ENCODE results near the gene ME3.

DNA sequence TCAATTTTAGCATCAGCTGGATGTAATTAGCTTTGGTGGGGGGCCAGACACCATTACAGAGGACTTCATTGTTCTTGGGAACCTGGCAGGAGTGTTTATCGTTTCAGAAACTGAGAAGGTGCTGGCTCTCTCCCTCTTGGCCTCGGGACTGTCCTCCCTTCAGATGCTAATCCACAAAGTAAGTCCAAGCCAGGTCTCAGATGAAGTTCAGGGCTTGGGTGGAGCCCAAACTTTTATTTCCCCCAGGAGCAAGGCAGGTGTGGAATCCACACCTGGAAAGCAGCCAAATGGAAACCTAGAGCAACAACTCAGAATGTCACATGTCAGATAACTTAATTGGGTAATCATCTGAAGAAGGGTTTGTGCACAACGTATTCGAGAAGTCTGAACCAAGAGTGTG, 119.2 kb downstream of the ME3 start:
- no peak for TF ChIP-seq POLR2A (IDR thresholded peaks at IDR 0.05)
- TF ChIP-seq, protein P1, sequence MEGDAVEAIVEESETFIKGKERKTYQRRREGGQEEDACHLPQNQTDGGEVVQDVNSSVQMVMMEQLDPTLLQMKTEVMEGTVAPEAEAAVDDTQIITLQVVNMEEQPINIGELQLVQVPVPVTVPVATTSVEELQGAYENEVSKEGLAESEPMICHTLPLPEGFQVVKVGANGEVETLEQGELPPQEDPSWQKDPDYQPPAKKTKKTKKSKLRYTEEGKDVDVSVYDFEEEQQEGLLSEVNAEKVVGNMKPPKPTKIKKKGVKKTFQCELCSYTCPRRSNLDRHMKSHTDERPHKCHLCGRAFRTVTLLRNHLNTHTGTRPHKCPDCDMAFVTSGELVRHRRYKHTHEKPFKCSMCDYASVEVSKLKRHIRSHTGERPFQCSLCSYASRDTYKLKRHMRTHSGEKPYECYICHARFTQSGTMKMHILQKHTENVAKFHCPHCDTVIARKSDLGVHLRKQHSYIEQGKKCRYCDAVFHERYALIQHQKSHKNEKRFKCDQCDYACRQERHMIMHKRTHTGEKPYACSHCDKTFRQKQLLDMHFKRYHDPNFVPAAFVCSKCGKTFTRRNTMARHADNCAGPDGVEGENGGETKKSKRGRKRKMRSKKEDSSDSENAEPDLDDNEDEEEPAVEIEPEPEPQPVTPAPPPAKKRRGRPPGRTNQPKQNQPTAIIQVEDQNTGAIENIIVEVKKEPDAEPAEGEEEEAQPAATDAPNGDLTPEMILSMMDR (IDR thresholded peaks at IDR 0.05) = no peak

Measured in vagina (tissue), 2 donors.